BE2C (cell line): ENCODE data around the gene BET1.

Experiments
- DNase-seq: peaks from one replicate; pipeline ENCODE4 v3.0.0-alpha.2; 2020
- H3K27me3 ChIP-seq: fragments of 250-450 bp; sonication (Bioruptor Pico); 2 replicates; pipeline ENCODE4 v1.5.1; 2020; ENCODE audit warnings: mild to moderate bottlenecking
- H3K36me3 ChIP-seq: fragments of 250-450 bp; sonication (Bioruptor Pico); 2 replicates; pipeline ENCODE4 v1.5.1; 2020; ENCODE audit warnings: mild to moderate bottlenecking
- H3K4me1 ChIP-seq: fragments of 250-450 bp; sonication (Bioruptor Pico); 2 replicates; pipeline ENCODE4 v1.5.1; 2020
- H3K4me3 ChIP-seq: 2 replicates; pipeline ENCODE4 v1.5.1; 2011; ENCODE audit warnings: low read depth, low read length
- H3K9me3 ChIP-seq: fragments of 250-450 bp; sonication (Bioruptor Pico); 2 replicates; pipeline ENCODE4 v1.5.1; 2020
- CTCF ChIP-seq: IDR thresholded peaks from 2 replicates; pipeline ENCODE4 v1.5.1; 2012; ENCODE audit warnings: mild to moderate bottlenecking, low read depth, low read length

The BET1 gene

GRCh38 chr7:93964262-93964661 is 39.9 kb downstream of the BET1 start:
- no peak for TF ChIP-seq CTCF
- Histone ChIP-seq H3K4me3 (no peak overlapping the region), H3K9me3 (no peaks in the 10 kb centered on the region), H3K27me3 (no peaks in the 10 kb centered on the region), H3K36me3 (no peaks in the 10 kb centered on the region), H3K4me1 (no peaks in the 10 kb centered on the region)
- DNase-seq: no peak

GRCh38 chr7:93960986-93961385 is 43.2 kb downstream of the BET1 start:
- H3K4me1 ChIP-seq: no peaks in the 10 kb centered on the region
- H3K9me3 ChIP-seq: no peaks in the 10 kb centered on the region
- no peak overlapping the region for H3K4me3 ChIP-seq
- no peaks in the 10 kb centered on the region for H3K36me3 ChIP-seq
- H3K27me3 ChIP-seq: no peaks in the 10 kb centered on the region
- TF ChIP-seq CTCF: no peak
- DNase-seq: no peak

- Histone ChIP-seq H3K4me3 (no peak overlapping the region), H3K27me3 (no peaks in the 10 kb centered on the region), H3K9me3 (no peaks in the 10 kb centered on the region), H3K4me1 (no peaks in the 10 kb centered on the region), H3K36me3 (no peaks in the 10 kb centered on the region)
- no peak for TF ChIP-seq CTCF
- no peak for DNase-seq
Measured at GRCh38 chr7:93958651-93959050, 45.5 kb downstream of the BET1 start.

- no peak for TF ChIP-seq CTCF
- no peaks in the 10 kb centered on the region for H3K9me3 ChIP-seq
- H3K27me3 ChIP-seq: no peaks in the 10 kb centered on the region
- DNase-seq: no peak
- no peak overlapping the region for H3K4me3 ChIP-seq
- H3K4me1 ChIP-seq: no peaks in the 10 kb centered on the region; the same call in 1 of the 2 replicates
- H3K36me3 ChIP-seq: no peaks in the 10 kb centered on the region
Measured at GRCh38 chr7:93958216-93958615, 45.9 kb downstream of the BET1 start.

GRCh38 chr7:93957767-93958166 is 46.4 kb downstream of the BET1 start:
- no peak for TF ChIP-seq CTCF
- Histone ChIP-seq H3K4me1 (no peaks in the 10 kb centered on the region; the same call in 1 of the 2 replicates), H3K36me3 (no peaks in the 10 kb centered on the region), H3K9me3 (no peaks in the 10 kb centered on the region), H3K4me3 (no peak overlapping the region), H3K27me3 (no peaks in the 10 kb centered on the region)
- DNase-seq: no peak

- DNase-seq: no peak
- Histone ChIP-seq H3K4me1 (no peaks in the 10 kb centered on the region; the same call in 1 of the 2 replicates), H3K27me3 (no peaks in the 10 kb centered on the region), H3K36me3 (no peaks in the 10 kb centered on the region), H3K4me3 (no peak overlapping the region), H3K9me3 (no peaks in the 10 kb centered on the region)
- TF ChIP-seq CTCF: no peak
Measured at GRCh38 chr7:93955304-93955703, 48.9 kb downstream of the BET1 start.
